HEK293 (cell line): ENCODE results near the gene GDPD5.

Experiments used
- CTCF ChIP-seq: fragments of 450-650 bp; formaldehyde crosslinking; IDR thresholded peaks from 2 replicates; pipeline ENCODE4 v1.5.1; 2016; ENCODE audit warnings: missing biosample characterization, missing genetic modification characterization
- MYNN ChIP-seq: fragments of 450-650 bp; formaldehyde crosslinking; IDR thresholded peaks from 2 replicates; pipeline ENCODE4 v1.5.1; 2016; ENCODE audit warnings: missing biosample characterization, missing genetic modification characterization, borderline replicate concordance
- TRIM28 ChIP-seq: IDR thresholded peaks from 2 replicates; pipeline ENCODE4 v1.6.1; 2011; ENCODE audit warnings: low read length, control low read depth, borderline replicate concordance
- ZBTB26 ChIP-seq: fragments of 450-650 bp; formaldehyde crosslinking; optimal IDR thresholded peaks from 2 replicates; pipeline ENCODE3; 2016; ENCODE audit warnings: missing biosample characterization, mild to moderate bottlenecking, missing genetic modification characterization
- ZNF274 ChIP-seq, 2 experiments: fragments of 200-500 bp in 1 of 2; fragments of 450-650 bp in 1 of 2; sonication (Bioruptor generic) in 1 of 2; formaldehyde crosslinking in 1 of 2; IDR thresholded peaks; 2 replicates each; pipeline versions ENCODE4 v1.5.1 to v1.6.1; 2014 to 2016; ENCODE audit warnings: borderline replicate concordance in 1 of 2, inconsistent platforms in 1 of 2, low read length in 1 of 2, missing biosample characterization in 1 of 2, missing genetic modification characterization in 1 of 2
- ZNF280C ChIP-seq: fragments of 450-650 bp; formaldehyde crosslinking; IDR thresholded peaks from 2 replicates; pipeline ENCODE4 v1.5.1; 2016; ENCODE audit warnings: missing biosample characterization, missing genetic modification characterization
- ZNF639 ChIP-seq: fragments of 450-650 bp; formaldehyde crosslinking; IDR thresholded peaks from 2 replicates; pipeline ENCODE4 v1.5.1; 2016; ENCODE audit warnings: missing biosample characterization, missing genetic modification characterization
- ZNF777 ChIP-seq: fragments of 450-650 bp; formaldehyde crosslinking; IDR thresholded peaks from 2 replicates; pipeline ENCODE4 v1.5.1; 2017; ENCODE audit warnings: missing biosample characterization, missing genetic modification characterization, borderline replicate concordance

- TF ChIP-seq MYNN (tag by site-specific recombination), result no peak
- TF ChIP-seq ZNF280C (tag by site-specific recombination), result no peak
- no peak for TF ChIP-seq CTCF (tag by site-specific recombination)
- TF ChIP-seq ZNF639, result no peak
- TF ChIP-seq ZNF274 (IDR thresholded peaks at IDR 0.05; ENCODE audit: low read length), result no peak
- TF ChIP-seq ZNF274 (tag by site-specific recombination; IDR thresholded peaks at IDR 0.05; ENCODE audit: borderline replicate concordance), result no peak
- TF ChIP-seq ZBTB26, result no peak
- TF ChIP-seq TRIM28, result no peak
- TF ChIP-seq ZNF777 (tag by site-specific recombination), result no peak
Observed at GRCh38 chr11:75572744-75573143, 47.0 kb upstream of the GDPD5 start.
